PC-9 (cell line): ENCODE results near the gene STAT4. TPM values are rescaled to one million over a fixed set of nuclear protein-coding genes. Genes with fewer than 3 reads are reported as not detected.
A peak's percentile ranks its signal among the peaks of the same experiment; 100 is the strongest.

Source experiments
- BruUV-seq: library from RNA; stranded (reverse); fragments of 400-500 nt; replicated peaks from 2 replicates; lab custom pipeline; 2021; lab: Mats Ljungman, UMichigan
- CTCF ChIA-PET: fragments of 300-600 bp; sonication (Branson Sonifier 250); formaldehyde crosslinking; loops from one replicate; lab custom pipeline; 2022; ENCODE audit warnings: antibody characterized with exemption; lab: Charles Lee
- POLR2A ChIA-PET: fragments of 300-600 bp; sonication (Branson Sonifier 250); formaldehyde crosslinking; loops from one replicate; lab custom pipeline; 2022; ENCODE audit warnings: antibody characterized with exemption; ENCODE audit not compliant: unreplicated experiment; lab: Charles Lee
- DNase-seq, 2 experiments: peaks; one replicate each; pipeline versions ENCODE4 v3.0.0 to v3.0.0-alpha.2; 2015 to 2022; ENCODE audit warnings: mixed read lengths in 1 of 2
- H2AFZ ChIP-seq: fragments of 200-600 bp; sonication (generic); 2 replicates; pipeline ENCODE4 v1.8.1; 2017; ENCODE audit warnings: antibody characterized with exemption
- H3F3A ChIP-seq: fragments of 200-600 bp; sonication (generic); 2 replicates; pipeline ENCODE4 v1.8.1; 2017; ENCODE audit warnings: antibody characterized with exemption, mild to moderate bottlenecking, low read depth; ENCODE audit not compliant: insufficient read depth
- H3K27ac ChIP-seq: fragments of 200-600 bp; sonication (generic); 2 replicates; pipeline ENCODE4 v1.6.1; 2016; ENCODE audit warnings: mixed run types
- H3K27me3 ChIP-seq: fragments of 200-600 bp; sonication (generic); 2 replicates; pipeline ENCODE4 v1.6.1; 2016; ENCODE audit warnings: low read depth, mixed run types; ENCODE audit not compliant: insufficient read depth
- H3K36me3 ChIP-seq: fragments of 200-600 bp; sonication (generic); 2 replicates; pipeline ENCODE4 v1.6.1; 2016; ENCODE audit warnings: low read depth, mixed run types
- H3K4me1 ChIP-seq: fragments of 200-600 bp; sonication (generic); replicated peaks from 2 replicates; pipeline ENCODE4 v1.6.1; 2016; ENCODE audit warnings: mixed run types; ENCODE audit not compliant: insufficient read depth
- H3K4me2 ChIP-seq: fragments of 200-600 bp; sonication (generic); 2 replicates; pipeline ENCODE4 v1.6.1; 2017; ENCODE audit warnings: mixed run types
- H3K4me3 ChIP-seq: fragments of 200-600 bp; sonication (generic); 2 replicates; pipeline ENCODE4 v1.6.1; 2016; ENCODE audit warnings: mixed run types
- H3K79me2 ChIP-seq: fragments of 200-600 bp; sonication (generic); 2 replicates; pipeline ENCODE4 v1.6.1; 2017; ENCODE audit warnings: low read depth, mixed run types
- H3K9me2 ChIP-seq: fragments of 200-600 bp; sonication (generic); 2 replicates; pipeline ENCODE4 v1.8.1; 2017; ENCODE audit warnings: mild to moderate bottlenecking; ENCODE audit not compliant: insufficient read depth
- H3K9me3 ChIP-seq: fragments of 200-600 bp; sonication (generic); 2 replicates; pipeline ENCODE4 v1.8.1; 2016; ENCODE audit warnings: low read depth; ENCODE audit not compliant: insufficient read depth
- H4K20me1 ChIP-seq: fragments of 200-600 bp; sonication (generic); 2 replicates; pipeline ENCODE4 v1.8.1; 2017; ENCODE audit not compliant: insufficient read depth
- CTCF ChIP-seq: fragments of 200-600 bp; sonication (generic); conservative IDR thresholded peaks from 2 replicates; pipeline ENCODE4 v1.6.1; 2017; ENCODE audit warnings: mixed run types, antibody characterized with exemption, mild to moderate bottlenecking, moderate library complexity
- EZH2 ChIP-seq: fragments of 200-600 bp; sonication (generic); IDR thresholded peaks from 2 replicates; pipeline ENCODE4 v1.8.0; 2017; ENCODE audit warnings: antibody characterized with exemption, low read depth
- intact Hi-C: fragments of 100-400 bp; cut with micrococcal nuclease; formaldehyde crosslinking; loops from one replicate; pipeline ENCODE4 v1.10.0; 2022; ENCODE audit not compliant: unreplicated experiment
- total RNA-seq: library from RNA; stranded (reverse); gene quantifications from 2 replicates; pipeline ENCODE4 v1.2.3, GENCODE V29; 2021

Gene STAT4
- total RNA-seq, 1 experiment from 2014 or later = 0.70 TPM

DNA sequence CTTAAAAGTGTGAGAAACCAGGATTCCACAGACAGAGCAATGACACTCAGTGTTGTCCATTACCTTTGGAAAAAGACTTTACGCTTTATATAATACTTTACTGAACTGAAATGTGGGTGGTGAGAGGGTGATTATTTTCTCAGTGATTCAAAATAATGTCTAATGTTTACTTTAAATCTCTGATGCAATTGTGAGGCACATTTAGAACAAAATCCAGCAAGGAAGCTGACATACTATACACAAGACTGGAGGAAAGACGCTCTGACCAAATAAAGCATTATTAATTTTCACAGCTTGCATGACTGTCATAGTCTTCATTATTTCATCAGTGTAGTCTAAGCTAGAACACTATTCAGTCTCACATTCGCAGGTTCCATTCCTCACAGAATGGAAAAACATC, 102.7 kb downstream of the STAT4 start:
- Histone ChIP-seq H3K27me3 (no peaks in the 10 kb centered on the region), H3K36me3 (no peaks in the 10 kb centered on the region), H3K27ac (no peak overlapping the region), H3F3A (no peaks in the 10 kb centered on the region), H3K9me2 (no peaks in the 10 kb centered on the region), H3K4me1 (peaks cover 18% of the 10 kb centered on the region), H3K4me3 (no peak overlapping the region), H3K79me2 (no peaks in the 10 kb centered on the region), H2AFZ (no peak overlapping the region), H3K9me3 (no peaks in the 10 kb centered on the region), H4K20me1 (no peaks in the 10 kb centered on the region), H3K4me2 (no peak overlapping the region)
- no peak for TF ChIP-seq CTCF
- TF ChIP-seq EZH2 = no peak
- ChIA-PET POLR2A (no interaction called here), CTCF (no interaction called here)
- DNase-seq = no peak
- no TSS peak for BruUV-seq
- intact Hi-C loops = loop anchor here (10.0 kb wide), 1 partner anchor 263 kb away; no protein-coding TSS in a partner anchor

DNA sequence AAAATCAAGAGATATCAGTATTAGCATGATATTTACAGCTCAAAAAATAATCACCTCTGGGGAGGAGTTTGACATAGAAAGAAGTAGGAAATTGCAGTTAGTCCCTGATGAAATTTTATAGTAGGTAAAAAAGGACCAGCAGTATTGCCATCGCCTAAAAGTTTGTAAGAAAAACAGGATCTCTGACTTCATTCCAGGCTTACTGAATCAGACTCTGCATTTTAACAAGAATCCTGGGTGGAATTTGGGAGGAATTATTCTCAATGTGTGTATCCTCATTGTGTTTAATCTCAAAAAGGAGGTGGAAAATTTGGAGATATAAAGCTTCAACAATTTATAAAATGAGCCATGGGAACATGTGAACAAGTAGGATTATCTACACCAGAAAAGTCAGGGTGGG, 105.7 kb downstream of the STAT4 start:
- Histone ChIP-seq H3K27ac (no peak overlapping the region), H4K20me1 (no peaks in the 10 kb centered on the region), H3K4me3 (no peak overlapping the region), H3K9me2 (no peaks in the 10 kb centered on the region), H3K4me1 (peaks cover 31% of the 10 kb centered on the region), H3K4me2 (no peak overlapping the region), H3F3A (peaks cover 7% of the 10 kb centered on the region; the same call in 1 of the 2 replicates), H2AFZ (no peak overlapping the region), H3K36me3 (no peaks in the 10 kb centered on the region), H3K27me3 (no peaks in the 10 kb centered on the region), H3K79me2 (no peaks in the 10 kb centered on the region), H3K9me3 (no peaks in the 10 kb centered on the region)
- no TSS peak for BruUV-seq
- intact Hi-C loops = loop anchor here (10.0 kb wide), 1 partner anchor 260 kb away; no protein-coding TSS in a partner anchor
- ChIA-PET POLR2A (no interaction called here), CTCF (no interaction called here)
- no peak for TF ChIP-seq EZH2
- TF ChIP-seq CTCF = no peak
- no peak for DNase-seq

DNA sequence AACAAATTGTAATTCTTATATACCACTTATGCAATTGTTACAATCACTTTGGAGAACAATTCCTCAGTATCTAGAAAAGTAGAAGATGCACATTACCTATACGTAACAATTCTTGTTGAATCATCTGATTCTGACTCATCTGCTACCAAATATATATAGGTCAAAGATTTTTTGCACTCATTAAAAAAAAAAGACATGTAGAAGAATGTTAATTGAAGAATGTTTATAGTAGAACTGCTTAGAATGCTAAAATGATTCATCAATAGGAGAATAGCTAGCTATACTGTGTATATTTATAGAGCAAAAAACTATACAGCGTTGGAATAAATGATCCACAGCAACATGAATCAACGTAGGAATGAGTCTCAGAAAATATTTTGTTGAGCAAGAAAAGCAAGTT, 107.4 kb downstream of the STAT4 start:
- no peaks in the 10 kb centered on the region for H3K9me2 ChIP-seq
- H3K4me2 ChIP-seq = no peak overlapping the region
- TF ChIP-seq EZH2 (no peak), CTCF (no peak)
- H3K4me1 ChIP-seq = peaks cover 33% of the 10 kb centered on the region
- no peaks in the 10 kb centered on the region for H4K20me1 ChIP-seq
- H3K27me3 ChIP-seq = no peaks in the 10 kb centered on the region
- ChIA-PET CTCF (no interaction called here), POLR2A (interaction anchor here (0.7 kb wide), 1 partner anchor 1923 kb away, joined by 4 read pairs; no protein-coding TSS in a partner anchor)
- H3F3A ChIP-seq = peaks cover 7% of the 10 kb centered on the region; the same call in 1 of the 2 replicates
- H3K79me2 ChIP-seq = no peaks in the 10 kb centered on the region
- intact Hi-C loops = loop anchor here (10.0 kb wide), 1 partner anchor 259 kb away; no protein-coding TSS in a partner anchor
- H3K36me3 ChIP-seq = no peaks in the 10 kb centered on the region
- no peak overlapping the region for H2AFZ ChIP-seq
- peak in 1 of 2 experiments; percentile 43 for DNase-seq
- no TSS peak for BruUV-seq
- H3K9me3 ChIP-seq = no peaks in the 10 kb centered on the region
- H3K27ac ChIP-seq = no peak overlapping the region
- H3K4me3 ChIP-seq = no peak overlapping the region
